Endothelial cell of umbilical vein (primary cell): ENCODE results near the gene HHIP. TPM values are rescaled to one million over a fixed set of nuclear protein-coding genes. Genes with fewer than 3 reads are reported as not detected.
A peak's percentile ranks its signal among the peaks of the same experiment; 100 is the strongest.

Source experiments
- BruUV-seq: library from RNA; stranded (reverse); fragments of 400-500 nt; replicated peaks from 2 replicates; lab custom pipeline; 2021; lab: Mats Ljungman, UMichigan
- CTCF ChIA-PET: fragments of 300-600, 350-600 bp; sonication (Branson Sonifier 250); formaldehyde crosslinking; loops from one replicate; lab custom pipeline; 2021; ENCODE audit warnings: antibody characterized with exemption, inconsistent platforms; lab: Charles Lee
- POLR2A ChIA-PET: fragments of 300-600, 350-600 bp; sonication (Branson Sonifier 250); formaldehyde crosslinking; loops from one replicate; lab custom pipeline; 2021; ENCODE audit warnings: antibody characterized with exemption, inconsistent platforms; lab: Charles Lee
- DNase-seq: peaks from one replicate; pipeline ENCODE4 v3.0.0-alpha.2; 2011; ENCODE audit warnings: low read depth, low spot score
- FAIRE-seq: peaks from 2 replicates; lab custom pipeline; 2011; peaks lifted over from hg19 to GRCh38; lab: Jason Lieb, UNC
- H2AFZ ChIP-seq: 2 replicates; pipeline ENCODE4 v1.6.0; 2012; ENCODE audit warnings: low read depth, low read length, control low read depth, inconsistent platforms
- H3K27ac ChIP-seq: 2 replicates; pipeline ENCODE4 v1.5.1; 2011; ENCODE audit warnings: low read depth, mild to moderate bottlenecking, control low read depth, low read length, moderate library complexity; ENCODE audit not compliant: insufficient read depth
- H3K27me3 ChIP-seq, 2 experiments: 2 replicates each; pipeline versions ENCODE4 v1.6.0 to v1.6.1; 2011; ENCODE audit warnings: low read length in 2 of 2, mixed read lengths in 1 of 2; ENCODE audit not compliant: control insufficient read depth in 2 of 2, insufficient read depth in 2 of 2
- H3K36me3 ChIP-seq, 2 experiments: 2 replicates in 1 of 2; 3 replicates in 1 of 2; pipeline ENCODE4 v1.5.1; 2011; ENCODE audit warnings: low read length in 2 of 2, mild to moderate bottlenecking in 1 of 2, moderate library complexity in 1 of 2; ENCODE audit not compliant: control insufficient read depth in 2 of 2, insufficient read depth in 2 of 2; ENCODE audit errors: extremely low read depth in 1 of 2
- H3K4me1 ChIP-seq: 3 replicates; pipeline ENCODE4 v1.5.1; 2011; ENCODE audit warnings: mild to moderate bottlenecking, low read length; ENCODE audit not compliant: control insufficient read depth, insufficient read depth; ENCODE audit errors: extremely low read depth
- H3K4me2 ChIP-seq: 2 replicates; pipeline ENCODE4 v1.6.1; 2011; ENCODE audit warnings: low read length, control low read depth, mixed read lengths; ENCODE audit not compliant: insufficient read depth
- H3K4me3 ChIP-seq, 3 experiments: fragments of 200-600 bp in 1 of 3; sonication (generic), shearing (Covaris generic) in 1 of 3; replicated peaks in 1 of 3; 2 replicates each; pipeline ENCODE4 v1.5.1; 2011 to 2016; ENCODE audit warnings: control low read depth in 3 of 3, low read length in 3 of 3, mild to moderate bottlenecking in 2 of 3, inconsistent platforms in 1 of 3, low read depth in 1 of 3, moderate library complexity in 1 of 3; ENCODE audit not compliant: insufficient read depth in 1 of 3
- H3K79me2 ChIP-seq: 2 replicates; pipeline ENCODE4 v1.6.0; 2012; ENCODE audit warnings: low read length, inconsistent platforms; ENCODE audit not compliant: control insufficient read depth, insufficient read depth
- H3K9ac ChIP-seq: replicated peaks from 2 replicates; pipeline ENCODE3; 2011; ENCODE audit warnings: low read length, control low read depth; ENCODE audit not compliant: insufficient read depth; ENCODE audit errors: extremely low read depth
- H3K9me1 ChIP-seq: replicated peaks from 3 replicates; pipeline ENCODE4 v1.6.0; 2011; ENCODE audit warnings: mild to moderate bottlenecking, low read length; ENCODE audit not compliant: control insufficient read depth, insufficient read depth; ENCODE audit errors: extremely low read depth
- H3K9me3 ChIP-seq: replicated peaks from 2 replicates; pipeline ENCODE4 v1.5.1; 2012; ENCODE audit warnings: low read length, inconsistent platforms; ENCODE audit not compliant: control insufficient read depth, insufficient read depth
- H4K20me1 ChIP-seq: replicated peaks from 2 replicates; pipeline ENCODE3; 2011; ENCODE audit warnings: mild to moderate bottlenecking, low read length; ENCODE audit not compliant: control insufficient read depth, insufficient read depth; ENCODE audit errors: extremely low read depth
- EZH2 ChIP-seq: IDR thresholded peaks from 2 replicates; pipeline ENCODE4 v1.6.1; 2012; ENCODE audit warnings: borderline replicate concordance, low read depth, mild to moderate bottlenecking, moderate library complexity, low read length, inconsistent platforms; ENCODE audit not compliant: severe bottlenecking
- FOS ChIP-seq: IDR thresholded peaks from 2 replicates; pipeline ENCODE4 v1.6.1; 2011; ENCODE audit warnings: mild to moderate bottlenecking, low read length, moderate library complexity, borderline replicate concordance; ENCODE audit not compliant: insufficient read depth
- GATA2 ChIP-seq: IDR thresholded peaks from 2 replicates; pipeline ENCODE4 v1.7.0; 2011; ENCODE audit warnings: low read depth, mild to moderate bottlenecking, moderate library complexity, mixed read lengths, low read length; ENCODE audit not compliant: insufficient read length, insufficient read depth
- JUN ChIP-seq: IDR thresholded peaks from 2 replicates; pipeline ENCODE4 v1.6.1; 2011; ENCODE audit warnings: borderline replicate concordance, low read depth; ENCODE audit not compliant: insufficient read length, insufficient read depth
- MYC ChIP-seq: IDR thresholded peaks from one replicate; pipeline ENCODE4 v1.6.1; 2011; ENCODE audit warnings: mild to moderate bottlenecking, low read depth, low read length
- POLR2A ChIP-seq: IDR thresholded peaks from 2 replicates; pipeline ENCODE4 v1.6.1; 2012; ENCODE audit warnings: low read depth, mild to moderate bottlenecking, control low read depth, low read length
- POLR2AphosphoS5 ChIP-seq: IDR thresholded peaks from 2 replicates; pipeline ENCODE4 v1.6.1; 2012; ENCODE audit warnings: low read depth, mild to moderate bottlenecking, control low read depth, low read length, moderate library complexity; ENCODE audit not compliant: insufficient read depth
- dilution Hi-C: fragments of 300-500 bp; cut with MboI; formaldehyde crosslinking; loops from one replicate; pipeline ENCODE4 v1.15.0; 2019; ENCODE audit warnings: low sequenced_read_pairs; ENCODE audit not compliant: extremely low pct_ligation_motif_present
- intact Hi-C: fragments of 100-400 bp; cut with micrococcal nuclease; formaldehyde crosslinking; loops from one replicate; pipeline ENCODE4 v1.10.0; 2022
- polyA plus RNA-seq, 4 experiments: library from polyadenylated mRNA; depleted of rRNA in 3 of 4; stranded (reverse) in 3 of 4; unstranded in 1 of 4; fragments of >200 nt; gene quantifications; 2 replicates each; pipeline versions ENCODE4 v1.2.1 to v1.2.3, GENCODE V29; 2011 to 2012; ENCODE audit warnings: missing spikeins in 1 of 4
- total RNA-seq: library from RNA; stranded (reverse); gene quantifications from 2 replicates; pipeline ENCODE4 v1.2.3, GENCODE V29; 2021
- TF ChIP-seq, protein P1 (sequence below): IDR thresholded peaks from 2 replicates; pipeline ENCODE4 v1.6.1; 2011; ENCODE audit not compliant: insufficient read depth, insufficient read length
- TF ChIP-seq, protein P2 (sequence below), 2 donors: IDR thresholded peaks; 1 replicate in 1 of 2; 2 replicates in 1 of 2; pipeline ENCODE4 v1.5.1; 2011; ENCODE audit warnings: low read length in 2 of 2, mild to moderate bottlenecking in 2 of 2, moderate library complexity in 2 of 2, control low read depth in 1 of 2, inconsistent platforms in 1 of 2, low read depth in 1 of 2; ENCODE audit not compliant: insufficient read depth in 1 of 2; ENCODE audit errors: extremely low read depth in 1 of 2

HHIP gene
- total and polyA plus RNA-seq, 2 donors (not counting 3 experiments of a cell fraction or from before 2014, with no cell fraction given), result 239 to 971 TPM

DNA sequence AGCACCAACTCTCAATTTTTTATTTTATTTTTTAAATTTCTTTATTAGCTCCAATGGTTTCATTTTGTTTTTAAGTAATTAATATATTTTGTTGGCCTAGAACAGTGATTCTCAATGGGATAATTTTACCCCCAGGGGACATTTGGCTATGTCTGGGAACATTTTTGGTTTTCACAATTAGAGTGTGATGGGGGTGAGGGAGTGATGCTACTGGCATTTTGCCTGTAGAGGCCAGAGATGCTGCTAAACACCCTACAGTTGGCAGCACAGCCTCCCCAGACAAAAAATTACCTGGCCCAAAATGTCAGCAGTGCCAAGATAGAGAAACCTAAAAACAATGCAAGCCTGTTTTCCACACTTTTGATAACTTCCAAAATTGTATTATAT, 64.6 kb downstream of the HHIP start:
- Histone ChIP-seq H3K79me2 (peaks cover 34% of the 10 kb centered on the region), H3K27me3 (no peaks in the 10 kb centered on the region), H3K36me3 (peaks cover 19 to 73% of the 10 kb centered on the region in 2 experiments), H2AFZ (no peak overlapping the region), H4K20me1 (no peaks in the 10 kb centered on the region), H3K4me1 (peaks cover 62% of the 10 kb centered on the region), H3K9ac (peak overlapping the region; percentile 34), H3K4me2 (no peak overlapping the region), H3K4me3 (no peak overlapping the region), H3K27ac (peak overlapping the region; percentile 91), H3K9me1 (no peaks in the 10 kb centered on the region), H3K9me3 (no peaks in the 10 kb centered on the region)
- intact Hi-C loops (loop anchor here (1.0 to 2.0 kb wide), 2 partner anchors 11 to 64 kb away; partner anchors contain the start of gene HHIP), dilution Hi-C loops (no loop called here)
- FAIRE-seq (no peak), DNase-seq (no peak)
- no TSS peak for BruUV-seq
- TF ChIP-seq POLR2AphosphoS5 (no peak), MYC (no peak), FOS (no peak), JUN (no peak), EZH2 (no peak), POLR2A (no peak), GATA2 (no peak)
- TF ChIP-seq, protein P1, sequence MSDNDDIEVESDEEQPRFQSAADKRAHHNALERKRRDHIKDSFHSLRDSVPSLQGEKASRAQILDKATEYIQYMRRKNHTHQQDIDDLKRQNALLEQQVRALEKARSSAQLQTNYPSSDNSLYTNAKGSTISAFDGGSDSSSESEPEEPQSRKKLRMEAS, result no peak
- TF ChIP-seq, protein P2, sequence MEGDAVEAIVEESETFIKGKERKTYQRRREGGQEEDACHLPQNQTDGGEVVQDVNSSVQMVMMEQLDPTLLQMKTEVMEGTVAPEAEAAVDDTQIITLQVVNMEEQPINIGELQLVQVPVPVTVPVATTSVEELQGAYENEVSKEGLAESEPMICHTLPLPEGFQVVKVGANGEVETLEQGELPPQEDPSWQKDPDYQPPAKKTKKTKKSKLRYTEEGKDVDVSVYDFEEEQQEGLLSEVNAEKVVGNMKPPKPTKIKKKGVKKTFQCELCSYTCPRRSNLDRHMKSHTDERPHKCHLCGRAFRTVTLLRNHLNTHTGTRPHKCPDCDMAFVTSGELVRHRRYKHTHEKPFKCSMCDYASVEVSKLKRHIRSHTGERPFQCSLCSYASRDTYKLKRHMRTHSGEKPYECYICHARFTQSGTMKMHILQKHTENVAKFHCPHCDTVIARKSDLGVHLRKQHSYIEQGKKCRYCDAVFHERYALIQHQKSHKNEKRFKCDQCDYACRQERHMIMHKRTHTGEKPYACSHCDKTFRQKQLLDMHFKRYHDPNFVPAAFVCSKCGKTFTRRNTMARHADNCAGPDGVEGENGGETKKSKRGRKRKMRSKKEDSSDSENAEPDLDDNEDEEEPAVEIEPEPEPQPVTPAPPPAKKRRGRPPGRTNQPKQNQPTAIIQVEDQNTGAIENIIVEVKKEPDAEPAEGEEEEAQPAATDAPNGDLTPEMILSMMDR (IDR thresholded peaks at IDR 0.05; ENCODE audit: extremely low read depth in 1 of 2, insufficient read depth in 1 of 2, low read depth in 1 of 2, low read length in 2 of 2), result no peak
- CTCF ChIA-PET, result interaction anchor here (1.3 kb wide), 1 partner anchor 13 kb away, joined by 4 read pairs; no protein-coding TSS in a partner anchor
- POLR2A ChIA-PET, result no interaction called here
